PC-9 (cell line): ENCODE results near the gene MIGA2. TPM values are rescaled to one million over a fixed set of nuclear protein-coding genes. Genes with fewer than 3 reads are reported as not detected.

Source experiments
- BruUV-seq: library from RNA; stranded (reverse); fragments of 400-500 nt; replicated peaks from 2 replicates; lab custom pipeline; 2021; lab: Mats Ljungman, UMichigan
- CTCF ChIA-PET: fragments of 300-600 bp; sonication (Branson Sonifier 250); formaldehyde crosslinking; loops from one replicate; lab custom pipeline; 2022; ENCODE audit warnings: antibody characterized with exemption; lab: Charles Lee
- POLR2A ChIA-PET: fragments of 300-600 bp; sonication (Branson Sonifier 250); formaldehyde crosslinking; loops from one replicate; lab custom pipeline; 2022; ENCODE audit warnings: antibody characterized with exemption; ENCODE audit not compliant: unreplicated experiment; lab: Charles Lee
- DNase-seq, 2 experiments: peaks; one replicate each; pipeline versions ENCODE4 v3.0.0 to v3.0.0-alpha.2; 2015 to 2022; ENCODE audit warnings: mixed read lengths in 1 of 2
- H2AFZ ChIP-seq: fragments of 200-600 bp; sonication (generic); 2 replicates; pipeline ENCODE4 v1.8.1; 2017; ENCODE audit warnings: antibody characterized with exemption
- H3F3A ChIP-seq: fragments of 200-600 bp; sonication (generic); 2 replicates; pipeline ENCODE4 v1.8.1; 2017; ENCODE audit warnings: antibody characterized with exemption, mild to moderate bottlenecking, low read depth; ENCODE audit not compliant: insufficient read depth
- H3K27ac ChIP-seq: fragments of 200-600 bp; sonication (generic); 2 replicates; pipeline ENCODE4 v1.6.1; 2016; ENCODE audit warnings: mixed run types
- H3K27me3 ChIP-seq: fragments of 200-600 bp; sonication (generic); 2 replicates; pipeline ENCODE4 v1.6.1; 2016; ENCODE audit warnings: low read depth, mixed run types; ENCODE audit not compliant: insufficient read depth
- H3K36me3 ChIP-seq: fragments of 200-600 bp; sonication (generic); 2 replicates; pipeline ENCODE4 v1.6.1; 2016; ENCODE audit warnings: low read depth, mixed run types
- H3K4me1 ChIP-seq: fragments of 200-600 bp; sonication (generic); replicated peaks from 2 replicates; pipeline ENCODE4 v1.6.1; 2016; ENCODE audit warnings: mixed run types; ENCODE audit not compliant: insufficient read depth
- H3K4me2 ChIP-seq: fragments of 200-600 bp; sonication (generic); 2 replicates; pipeline ENCODE4 v1.6.1; 2017; ENCODE audit warnings: mixed run types
- H3K4me3 ChIP-seq: fragments of 200-600 bp; sonication (generic); 2 replicates; pipeline ENCODE4 v1.6.1; 2016; ENCODE audit warnings: mixed run types
- H3K79me2 ChIP-seq: fragments of 200-600 bp; sonication (generic); 2 replicates; pipeline ENCODE4 v1.6.1; 2017; ENCODE audit warnings: low read depth, mixed run types
- H3K9me2 ChIP-seq: fragments of 200-600 bp; sonication (generic); 2 replicates; pipeline ENCODE4 v1.8.1; 2017; ENCODE audit warnings: mild to moderate bottlenecking; ENCODE audit not compliant: insufficient read depth
- H3K9me3 ChIP-seq: fragments of 200-600 bp; sonication (generic); 2 replicates; pipeline ENCODE4 v1.8.1; 2016; ENCODE audit warnings: low read depth; ENCODE audit not compliant: insufficient read depth
- H4K20me1 ChIP-seq: fragments of 200-600 bp; sonication (generic); 2 replicates; pipeline ENCODE4 v1.8.1; 2017; ENCODE audit not compliant: insufficient read depth
- EZH2 ChIP-seq: fragments of 200-600 bp; sonication (generic); IDR thresholded peaks from 2 replicates; pipeline ENCODE4 v1.8.0; 2017; ENCODE audit warnings: antibody characterized with exemption, low read depth
- intact Hi-C: fragments of 100-400 bp; cut with micrococcal nuclease; formaldehyde crosslinking; loops from one replicate; pipeline ENCODE4 v1.10.0; 2022; ENCODE audit not compliant: unreplicated experiment
- total RNA-seq: library from RNA; stranded (reverse); gene quantifications from 2 replicates; pipeline ENCODE4 v1.2.3, GENCODE V29; 2021
- TF ChIP-seq, protein P1 (sequence below): fragments of 200-600 bp; sonication (generic); conservative IDR thresholded peaks from 2 replicates; pipeline ENCODE4 v1.6.1; 2017; ENCODE audit warnings: mixed run types, antibody characterized with exemption, mild to moderate bottlenecking, moderate library complexity

The MIGA2 gene
- total RNA-seq, 1 experiment from 2014 or later, result 40.7 TPM

DNA sequence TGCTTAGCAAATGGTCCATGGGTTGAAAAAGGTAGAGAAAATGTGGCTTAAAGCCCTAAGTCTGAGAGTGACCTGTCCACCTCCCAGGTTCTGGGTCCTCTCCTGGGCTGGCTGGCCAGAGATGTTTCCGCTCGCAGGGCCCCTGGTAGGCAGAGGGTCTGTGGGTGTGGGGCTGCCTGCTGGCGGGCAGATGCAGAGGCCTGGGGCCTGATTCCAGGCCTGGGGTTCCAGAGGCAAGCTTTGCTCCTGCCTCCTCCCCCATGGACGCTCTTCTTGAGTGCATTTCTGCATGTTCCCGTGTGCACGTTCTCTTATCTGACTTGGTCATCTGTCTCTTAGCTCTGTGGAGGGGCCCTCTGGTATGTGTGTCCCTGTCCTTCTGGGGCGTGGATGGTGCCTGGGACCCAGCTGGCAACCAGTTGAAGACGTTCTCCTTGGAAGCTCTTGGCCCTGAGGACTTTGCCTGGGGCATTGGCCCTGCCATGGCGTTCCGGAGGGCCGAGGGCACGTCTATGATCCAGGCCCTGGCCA lies 3.8 kb downstream of the MIGA2 start:
- H3K27me3 ChIP-seq, result no peaks in the 10 kb centered on the region
- TSS peak; percentile 8 for BruUV-seq

DNA sequence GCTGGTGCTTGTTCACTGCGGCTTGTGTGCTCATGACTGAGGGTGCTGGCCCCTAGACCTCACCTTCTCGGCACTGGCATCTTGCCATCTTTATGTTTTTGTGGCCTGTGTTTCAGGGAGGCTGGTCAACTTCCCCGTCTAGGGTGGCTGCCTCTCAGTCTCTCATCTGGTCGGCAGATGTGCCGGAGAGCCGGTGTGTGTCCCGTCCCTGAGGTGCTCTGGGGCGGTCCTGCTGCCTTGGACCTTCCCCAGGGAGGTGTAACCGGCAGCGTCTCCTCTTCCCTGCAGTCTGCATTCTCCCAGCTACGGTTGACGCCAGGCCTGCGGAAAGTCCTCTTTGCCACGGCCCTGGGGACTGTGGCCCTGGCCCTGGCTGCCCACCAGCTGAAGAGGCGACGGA lies 5.6 kb downstream of the MIGA2 start:
- TF ChIP-seq EZH2, result no peak
- TF ChIP-seq, protein P1, sequence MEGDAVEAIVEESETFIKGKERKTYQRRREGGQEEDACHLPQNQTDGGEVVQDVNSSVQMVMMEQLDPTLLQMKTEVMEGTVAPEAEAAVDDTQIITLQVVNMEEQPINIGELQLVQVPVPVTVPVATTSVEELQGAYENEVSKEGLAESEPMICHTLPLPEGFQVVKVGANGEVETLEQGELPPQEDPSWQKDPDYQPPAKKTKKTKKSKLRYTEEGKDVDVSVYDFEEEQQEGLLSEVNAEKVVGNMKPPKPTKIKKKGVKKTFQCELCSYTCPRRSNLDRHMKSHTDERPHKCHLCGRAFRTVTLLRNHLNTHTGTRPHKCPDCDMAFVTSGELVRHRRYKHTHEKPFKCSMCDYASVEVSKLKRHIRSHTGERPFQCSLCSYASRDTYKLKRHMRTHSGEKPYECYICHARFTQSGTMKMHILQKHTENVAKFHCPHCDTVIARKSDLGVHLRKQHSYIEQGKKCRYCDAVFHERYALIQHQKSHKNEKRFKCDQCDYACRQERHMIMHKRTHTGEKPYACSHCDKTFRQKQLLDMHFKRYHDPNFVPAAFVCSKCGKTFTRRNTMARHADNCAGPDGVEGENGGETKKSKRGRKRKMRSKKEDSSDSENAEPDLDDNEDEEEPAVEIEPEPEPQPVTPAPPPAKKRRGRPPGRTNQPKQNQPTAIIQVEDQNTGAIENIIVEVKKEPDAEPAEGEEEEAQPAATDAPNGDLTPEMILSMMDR, result no peak
- ChIA-PET CTCF (no interaction called here), POLR2A (no interaction called here)
- Histone ChIP-seq H3K36me3 (no peaks in the 10 kb centered on the region; the same call in 1 of the 2 replicates), H4K20me1 (no peaks in the 10 kb centered on the region; the same call in 1 of the 2 replicates), H3K27ac (no peak overlapping the region), H3K27me3 (no peaks in the 10 kb centered on the region), H3K4me3 (no peak overlapping the region), H3K9me3 (no peaks in the 10 kb centered on the region), H2AFZ (no peak overlapping the region), H3F3A (no peaks in the 10 kb centered on the region), H3K4me1 (peaks cover 13% of the 10 kb centered on the region), H3K4me2 (no peak overlapping the region), H3K9me2 (no peaks in the 10 kb centered on the region), H3K79me2 (peaks cover 24% of the 10 kb centered on the region)
- intact Hi-C loops, result no loop called here
- no TSS peak for BruUV-seq
- DNase-seq, result no peak

More for the DNA sequence above, 3.8 kb downstream of the MIGA2 start:
- no peaks in the 10 kb centered on the region; the same call in 1 of the 2 replicates for H4K20me1 ChIP-seq
- H3K36me3 ChIP-seq, result no peaks in the 10 kb centered on the region
- intact Hi-C loops, result no loop called here
- peaks cover 28% of the 10 kb centered on the region for H3K79me2 ChIP-seq
- no peaks in the 10 kb centered on the region for H3K9me2 ChIP-seq
- peaks cover 19% of the 10 kb centered on the region for H3K4me1 ChIP-seq
- H3K9me3 ChIP-seq, result no peaks in the 10 kb centered on the region
- no peak overlapping the region for H3K4me2 ChIP-seq
- DNase-seq, result no peak
- no peak for TF ChIP-seq EZH2
- TF ChIP-seq, protein P1, result no peak
- POLR2A ChIA-PET, result no interaction called here
- no peak overlapping the region for H3K27ac ChIP-seq
- CTCF ChIA-PET, result no interaction called here
- H2AFZ ChIP-seq, result no peak overlapping the region
- H3F3A ChIP-seq, result peaks cover 8% of the 10 kb centered on the region; the same call in 1 of the 2 replicates
- no peak overlapping the region for H3K4me3 ChIP-seq

DNA sequence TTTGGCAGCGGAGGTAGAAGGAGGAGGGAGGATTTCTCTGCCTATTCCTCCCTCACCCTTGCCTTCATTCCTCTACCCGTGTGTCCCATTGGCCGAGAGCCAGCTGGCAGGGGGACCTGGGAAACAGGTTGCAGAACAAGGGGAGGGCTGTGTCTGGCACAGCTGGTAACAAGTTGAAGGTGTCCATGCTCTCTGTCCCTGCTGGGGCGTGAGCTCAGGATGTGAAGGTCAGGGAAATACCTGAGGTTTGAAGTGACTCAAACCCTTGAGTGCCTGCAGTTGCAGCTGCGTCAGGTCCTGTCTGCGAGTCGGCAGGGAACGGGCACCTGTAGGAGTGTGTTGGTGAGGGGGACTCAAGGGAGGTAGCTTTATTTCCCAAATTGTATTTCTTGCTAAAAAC lies 16.2 kb downstream of the MIGA2 start:
- H3K27ac ChIP-seq, result peak overlapping the region; percentile 74
- peak overlapping the region; percentile 61 for H3K4me2 ChIP-seq
- no peaks in the 10 kb centered on the region for H3K27me3 ChIP-seq
- H3K9me3 ChIP-seq, result no peaks in the 10 kb centered on the region
- peaks cover 41% of the 10 kb centered on the region for H3F3A ChIP-seq
- H3K79me2 ChIP-seq, result peaks cover 6% of the 10 kb centered on the region; the same call in 1 of the 2 replicates
- intact Hi-C loops, result loop anchor here (1.0 to 10.0 kb wide), 4 partner anchors 29 to 498 kb away; partner anchors contain the start of genes CRAT, DOLPP1, PTPA and SPTAN1
- peaks cover 32% of the 10 kb centered on the region for H3K4me1 ChIP-seq
- H2AFZ ChIP-seq, result no peak overlapping the region
- peaks cover 20% of the 10 kb centered on the region for H3K36me3 ChIP-seq
- peak; percentile 99 to 100 for DNase-seq
- ChIA-PET POLR2A (interaction anchor here (0.5 to 1.1 kb wide), 4 partner anchors 16 to 573 kb away, joined by 3 to 8 read pairs (median 3); partner anchors contain the start of gene MIGA2), CTCF (interaction anchor here (1.2 kb wide), 1 partner anchor 24 kb away, joined by 15 read pairs; the partner anchor contains the start of gene SH3GLB2)
- no peak for TF ChIP-seq EZH2
- TF ChIP-seq, protein P1, result no peak
- no peaks in the 10 kb centered on the region for H4K20me1 ChIP-seq
- no peaks in the 10 kb centered on the region for H3K9me2 ChIP-seq
- no peak overlapping the region; the same call in 1 of the 2 replicates for H3K4me3 ChIP-seq
- BruUV-seq, result no TSS peak
